Measurements from ENCODE around the gene NAA50. TPM values are rescaled to one million over a fixed set of nuclear protein-coding genes. Genes with fewer than 3 reads are reported as not detected.

NAA50 gene
- total RNA-seq, 1 experiment from 2014 or later = 989 TPM

DNA sequence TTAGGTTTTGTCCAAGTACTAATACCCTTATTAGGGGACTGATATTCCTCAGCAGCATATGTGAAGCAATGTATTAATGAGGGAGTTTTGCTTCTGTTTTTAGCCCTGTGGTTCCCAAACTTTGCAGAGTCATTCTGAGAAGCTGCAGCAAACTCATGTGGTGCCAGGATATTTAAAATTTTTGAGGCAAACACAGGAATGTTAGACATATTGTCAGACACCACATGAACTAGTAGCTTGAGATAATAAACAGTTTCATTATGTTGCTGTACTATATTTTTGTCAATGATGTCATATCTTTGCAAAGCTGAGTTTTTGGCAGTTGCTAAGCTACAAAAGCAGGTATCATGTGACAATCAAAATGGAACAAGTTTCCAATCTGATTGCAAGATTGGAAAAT is 37.4 kb upstream of the NAA50 start:
- Histone ChIP-seq H3K4me2 (ENCODE audit: low read length) (no peak overlapping the region), H3K9me2 (replicated peaks; ENCODE audit: low read length) (no peaks in the 10 kb centered on the region), H3K9me3 (ENCODE audit: low read length) (no peaks in the 10 kb centered on the region), H3K4me3 (ENCODE audit: low read length) (no peak overlapping the region), H2AFZ (ENCODE audit: low read length) (no peak overlapping the region), H3K36me3 (ENCODE audit: low read depth, low read length) (peaks cover 7% of the 10 kb centered on the region; the same call in 1 of the 2 replicates), H3F3A (ENCODE audit: low read length, unreplicated experiment) (no peaks in the 10 kb centered on the region), H3K9ac (ENCODE audit: low read length) (no peak overlapping the region), H3K4me1 (ENCODE audit: insufficient read depth, low read length) (no peaks in the 10 kb centered on the region), H3K79me2 (ENCODE audit: low read length) (no peaks in the 10 kb centered on the region), H4K20me1 (ENCODE audit: low read length) (no peaks in the 10 kb centered on the region), H3K27me3 (ENCODE audit: low read length) (no peaks in the 10 kb centered on the region), H3K27ac (ENCODE audit: low read length) (no peak overlapping the region)
- intact Hi-C loops (cut with micrococcal nuclease) = no loop called here
- DNase-seq = no peak
- BruUV-seq (replicated peaks) = no TSS peak
- ChIA-PET CTCF (no interaction called here), POLR2A (ENCODE audit: unreplicated experiment) (interaction anchor here (0.6 kb wide), 1 partner anchor 150 kb away, joined by 3 read pairs; no protein-coding TSS in a partner anchor)
- TF ChIP-seq EZH2phosphoT487 (IDR thresholded peaks at IDR 0.05; ENCODE audit: borderline replicate concordance, low read length) (no peak), CTCF (conservative IDR thresholded peaks at IDR 0.05; ENCODE audit: low read depth, low read length) (no peak), EZH2 (IDR thresholded peaks at IDR 0.05; ENCODE audit: low read length, unreplicated experiment) (no peak)
- no peak for ATAC-seq

- BruUV-seq (replicated peaks) = no TSS peak
Observed at GRCh38 chr3:113776564-113776963, 30.5 kb upstream of the NAA50 start.

More at GRCh38 chr3:113776564-113776963, 30.5 kb upstream of the NAA50 start:
- Histone ChIP-seq H3K9me3 (ENCODE audit: low read length) (no peaks in the 10 kb centered on the region), H3K4me3 (ENCODE audit: low read length) (no peak overlapping the region), H3K9me2 (replicated peaks; ENCODE audit: low read length) (no peaks in the 10 kb centered on the region), H3F3A (ENCODE audit: low read length, unreplicated experiment) (no peaks in the 10 kb centered on the region), H4K20me1 (ENCODE audit: low read length) (no peaks in the 10 kb centered on the region), H3K4me2 (ENCODE audit: low read length) (no peak overlapping the region), H3K4me1 (ENCODE audit: insufficient read depth, low read length) (no peaks in the 10 kb centered on the region), H3K79me2 (ENCODE audit: low read length) (peaks cover 4% of the 10 kb centered on the region; the same call in 1 of the 2 replicates), H3K27ac (ENCODE audit: low read length) (no peak overlapping the region), H3K36me3 (ENCODE audit: low read depth, low read length) (0 out of 2 replicates have a peak, but pooled peaks cover 2% of the 10 kb centered on the region), H2AFZ (ENCODE audit: low read length) (no peak overlapping the region), H3K9ac (ENCODE audit: low read length) (no peak overlapping the region), H3K27me3 (ENCODE audit: low read length) (no peaks in the 10 kb centered on the region)
- DNase-seq (no peak), ATAC-seq (no peak)
- TF ChIP-seq EZH2phosphoT487 (IDR thresholded peaks at IDR 0.05; ENCODE audit: borderline replicate concordance, low read length) = no peak
- no peak for TF ChIP-seq CTCF (conservative IDR thresholded peaks at IDR 0.05; ENCODE audit: low read depth, low read length)
- no peak for TF ChIP-seq EZH2 (IDR thresholded peaks at IDR 0.05; ENCODE audit: low read length, unreplicated experiment)
- ChIA-PET POLR2A (ENCODE audit: unreplicated experiment) (no interaction called here), CTCF (interaction anchor here (0.7 kb wide), 1 partner anchor 53 kb away, joined by 3 read pairs; no protein-coding TSS in a partner anchor)
- intact Hi-C loops (cut with micrococcal nuclease) = no loop called here
